A549 (cell line): ENCODE data around the gene CASP9. TPM values are rescaled to one million over a fixed set of nuclear protein-coding genes. Genes with fewer than 3 reads are reported as not detected.

Experiments used
- ATAC-seq, 2 experiments: fragments of 200-7000 bp in 1 of 2; fragments of >200 bp in 1 of 2; cut with Nextera tagmentation in 1 of 2; cut with Tn5 transposase in 1 of 2; 3 replicates each; pipeline versions ENCODE4 v1.8.0 to v1.9.1; 2018 to 2020; ENCODE audit warnings: mild to moderate bottlenecking in 1 of 2, moderate library complexity in 1 of 2
- CTCF ChIA-PET: fragments of 300-600 bp; sonication (Branson Sonifier 250); formaldehyde crosslinking; extraction: SDS; loops from one replicate; lab custom pipeline; 2021; ENCODE audit warnings: antibody characterized with exemption, inconsistent platforms; lab: Yijun Ruan, JAX
- POLR2A ChIA-PET: fragments of 350-600 bp; formaldehyde crosslinking; extraction: SDS; loops from one replicate; lab custom pipeline; 2021; ENCODE audit warnings: antibody characterized with exemption, inconsistent platforms; lab: Yijun Ruan, JAX
- DNase-seq, 2 experiments: peaks; one replicate each; pipeline versions ENCODE4 v3.0.0 to v3.0.0-alpha.2; 2011 to 2016; ENCODE audit warnings: low read depth in 1 of 2, low spot score in 1 of 2
- FAIRE-seq: peaks from 2 replicates; lab custom pipeline; 2011; peaks lifted over from hg19 to GRCh38; lab: Jason Lieb, UNC
- H3K27ac ChIP-seq, 2 experiments: fragments of >200 bp; sonication (Bioruptor Twin); formaldehyde crosslinking; 3 replicates each; pipeline ENCODE4 v1.5.1; 2016 to 2017
- H3K4me1 ChIP-seq: fragments of >200 bp; sonication (Bioruptor Twin); formaldehyde crosslinking; 3 replicates; pipeline ENCODE4 v1.6.1; 2016
- H3K4me2 ChIP-seq: fragments of >200 bp; sonication (Bioruptor Twin); formaldehyde crosslinking; 3 replicates; pipeline ENCODE4 v1.6.1; 2016
- H3K4me3 ChIP-seq: fragments of >200 bp; sonication (Bioruptor Twin); formaldehyde crosslinking; 3 replicates; pipeline ENCODE4 v1.5.1; 2016
- H3K9me3 ChIP-seq: fragments of >200 bp; sonication (Bioruptor Twin); formaldehyde crosslinking; 3 replicates; pipeline ENCODE4 v1.6.1; 2016
- ATOH8 ChIP-seq: fragments of 250-450 bp; sonication (Bioruptor Pico); IDR thresholded peaks from 2 replicates; pipeline ENCODE4 v1.5.0; 2020; ENCODE audit warnings: low read depth, mild to moderate bottlenecking, moderate library complexity
- BHLHE40 ChIP-seq: IDR thresholded peaks from 2 replicates; pipeline ENCODE4 v1.6.1; 2012; ENCODE audit warnings: low read depth, low read length, inconsistent platforms
- CBX8 ChIP-seq: fragments of 200-600 bp; sonication (generic); IDR thresholded peaks from 2 replicates; pipeline ENCODE4 v1.6.1; 2016
- CEBPB ChIP-seq, 2 experiments: fragments of >200 bp in 1 of 2; sonication (Bioruptor Twin) in 1 of 2; formaldehyde crosslinking in 1 of 2; IDR thresholded peaks; 2 replicates each; pipeline ENCODE4 v1.6.1; 2012 to 2016
- CHD4 ChIP-seq: fragments of 200-600 bp; sonication (generic); IDR thresholded peaks from 2 replicates; pipeline ENCODE4 v1.6.1; 2016; ENCODE audit warnings: antibody characterized with exemption, mild to moderate bottlenecking, borderline replicate concordance
- CTCF ChIP-seq: fragments of >200 bp; sonication (Bioruptor Twin); formaldehyde crosslinking; IDR thresholded peaks from 3 replicates; pipeline ENCODE4 v1.5.1; 2016
- E2F6 ChIP-seq: IDR thresholded peaks from 2 replicates; pipeline ENCODE4 v1.6.1; 2012; ENCODE audit warnings: low read depth, borderline replicate concordance
- EHMT2 ChIP-seq: fragments of 200-600 bp; sonication (generic); IDR thresholded peaks from 2 replicates; pipeline ENCODE4 v1.6.1; 2016; ENCODE audit warnings: antibody characterized with exemption, low read depth, mild to moderate bottlenecking, moderate library complexity
- ESRRA ChIP-seq: fragments of 150-350 bp; IDR thresholded peaks from 2 replicates; pipeline ENCODE4 v1.6.1; 2014; ENCODE audit warnings: mild to moderate bottlenecking, low read length, borderline replicate concordance
- FOSB ChIP-seq: fragments of 250-450 bp; sonication (Bioruptor Pico); IDR thresholded peaks from 2 replicates; pipeline ENCODE4 v1.5.0; 2020; ENCODE audit warnings: mild to moderate bottlenecking, moderate library complexity
- FOSL2 ChIP-seq, 2 experiments: fragments of 450-650 bp in 1 of 2; fragments of >200 bp in 1 of 2; sonication (Bioruptor Twin) in 1 of 2; formaldehyde crosslinking; IDR thresholded peaks; 2 replicates each; pipeline versions ENCODE4 v1.5.0 to v1.6.1; 2016 to 2020; ENCODE audit warnings: mild to moderate bottlenecking in 1 of 2, moderate library complexity in 1 of 2
- GATA3 ChIP-seq: IDR thresholded peaks from 2 replicates; pipeline ENCODE4 v1.6.1; 2012; ENCODE audit warnings: borderline replicate concordance
- HEYL ChIP-seq: fragments of 250-450 bp; sonication (Bioruptor Pico); IDR thresholded peaks from 2 replicates; pipeline ENCODE4 v1.8.0; 2021; ENCODE audit warnings: mild to moderate bottlenecking, moderate library complexity
- HOXB13 ChIP-seq: fragments of 250-450 bp; sonication (Bioruptor Pico); IDR thresholded peaks from 2 replicates; pipeline ENCODE4 v1.5.0; 2020; ENCODE audit warnings: low read depth, mild to moderate bottlenecking, moderate library complexity
- JUN ChIP-seq, 2 experiments: fragments of >200 bp; sonication (Bioruptor Twin); formaldehyde crosslinking; IDR thresholded peaks; 2 replicates in 1 of 2; 3 replicates in 1 of 2; pipeline ENCODE4 v1.6.1; 2016 to 2017
- JUNB ChIP-seq: fragments of >200 bp; sonication (Bioruptor Twin); formaldehyde crosslinking; IDR thresholded peaks from 2 replicates; pipeline ENCODE4 v1.6.1; 2016
- KDM5A ChIP-seq: fragments of 200-600 bp; sonication (generic); IDR thresholded peaks from 2 replicates; pipeline ENCODE4 v1.6.1; 2016; ENCODE audit warnings: antibody characterized with exemption, mild to moderate bottlenecking
- MAX ChIP-seq: IDR thresholded peaks from 2 replicates; pipeline ENCODE4 v1.6.1; 2012
- MAZ ChIP-seq: fragments of 150-350 bp; IDR thresholded peaks from 2 replicates; pipeline ENCODE4 v1.6.1; 2014; ENCODE audit warnings: antibody characterized with exemption, low read depth, low read length, borderline replicate concordance
- NFE2L2 ChIP-seq: fragments of 150-350 bp; conservative IDR thresholded peaks from 2 replicates; pipeline ENCODE4 v1.6.1; 2014; ENCODE audit warnings: low read length
- PHF8 ChIP-seq: fragments of 200-600 bp; sonication (generic); IDR thresholded peaks from 2 replicates; pipeline ENCODE4 v1.6.1; 2016; ENCODE audit warnings: low read depth, mild to moderate bottlenecking, antibody characterized with exemption, moderate library complexity, borderline replicate concordance
- POLR2A ChIP-seq: IDR thresholded peaks from 2 replicates; pipeline ENCODE4 v1.6.1; 2012; ENCODE audit warnings: mild to moderate bottlenecking, low read length
- POLR2AphosphoS2 ChIP-seq: conservative IDR thresholded peaks from 2 replicates; pipeline ENCODE4 v1.6.1; 2012; ENCODE audit warnings: low read length, improper control_type of control experiment, inconsistent platforms
- RAD21 ChIP-seq, 2 experiments: fragments of >200 bp in 1 of 2; sonication (Bioruptor Twin) in 1 of 2; formaldehyde crosslinking in 1 of 2; IDR thresholded peaks in 1 of 2; conservative IDR thresholded peaks in 1 of 2; 2 replicates in 1 of 2; 3 replicates in 1 of 2; pipeline ENCODE4 v1.6.1; 2012 to 2018; ENCODE audit warnings: inconsistent platforms in 1 of 2
- RFX5 ChIP-seq: fragments of 450-650 bp; IDR thresholded peaks from 2 replicates; pipeline ENCODE4 v1.7.1; 2014; ENCODE audit warnings: antibody characterized with exemption, mild to moderate bottlenecking, moderate library complexity
- SMC3 ChIP-seq: fragments of >200 bp; sonication (Bioruptor Twin); formaldehyde crosslinking; IDR thresholded peaks from 3 replicates; pipeline ENCODE4 v1.6.1; 2018; ENCODE audit warnings: inconsistent platforms
- TP53 ChIP-seq: fragments of 250-450 bp; sonication (Bioruptor Pico); IDR thresholded peaks from 2 replicates; pipeline ENCODE4 v1.5.0; 2021; ENCODE audit warnings: mild to moderate bottlenecking, moderate library complexity
- ZC3H11A ChIP-seq: fragments of 450-650 bp; IDR thresholded peaks from 2 replicates; pipeline ENCODE4 v1.6.1; 2014; ENCODE audit warnings: antibody characterized with exemption, mild to moderate bottlenecking
- ZFP36 ChIP-seq: fragments of 450-650 bp; IDR thresholded peaks from 2 replicates; pipeline ENCODE4 v1.6.1; 2014; ENCODE audit warnings: borderline replicate concordance; ENCODE audit not compliant: partially characterized antibody
- ZNF302 ChIP-seq: fragments of 250-450 bp; sonication (Bioruptor Pico); IDR thresholded peaks from 2 replicates; pipeline ENCODE4 v1.9.0; 2021; ENCODE audit warnings: inconsistent platforms, mild to moderate bottlenecking, moderate library complexity
- whole genome bisulfite sequencing: methylation state at CpG from one replicate; pipeline ENCODE4 v1.1.6; 2017; ENCODE audit errors: missing lambda C conversion rate; 5-methylcytosine and 5-hydroxymethylcytosine counted together
- polyA plus RNA-seq, 4 experiments: library from polyadenylated mRNA; depleted of rRNA in 3 of 4; stranded (reverse); fragments of >200 nt; fragmentation: RNase III in 1 of 4; extraction: RNeasy Plus Mini Kit Qiagen cat#74134 plus additional on column Dnase treatment in 1 of 4; gene quantifications; 2 replicates in 3 of 4; 3 replicates in 1 of 4; pipeline ENCODE4 v1.2.3, GENCODE V29; 2011 to 2017

CASP9 gene
- polyA plus RNA-seq, 2 of the 4 experiments (the other 2 are of a cell fraction), result 11.0 to 16.1 TPM

GRCh38 chr1:15504436-15504835 lies 19.6 kb downstream of the CASP9 start (continued):
- TF ChIP-seq RFX5 (no peak), CHD4 (no peak), MAX (no peak)

- DNase-seq (peak; percentile 60 to 74), ATAC-seq (peak; percentile 77 to 92; a peak in 5 of 6 replicates), FAIRE-seq (no peak)
- POLR2A ChIA-PET, result no interaction called here
- Histone ChIP-seq H3K4me1 (no peaks in the 10 kb centered on the region), H3K4me2 (no peak overlapping the region), H3K4me3 (no peak overlapping the region), H3K27ac (no peak overlapping the region), H3K9me3 (no peaks in the 10 kb centered on the region; the same call in 2 of the 3 replicates)
- WGBS, result 46% methylated on average over 17 of the region's 17 CpGs
- CTCF ChIA-PET, result interaction anchor here (0.7 to 1.6 kb wide), 7 partner anchors 11 to 350 kb away, joined by 3 to 8 read pairs (median 3); no protein-coding TSS in a partner anchor
- TF ChIP-seq CTCF (peak; percentile 71), EHMT2 (no peak), HOXB13 (CRISPR knock-in tag) (no peak), CEBPB (IDR thresholded peaks at IDR 0.05) (no peak), FOSB (no peak), MAZ (no peak), ESRRA (no peak), JUNB (no peak), RAD21 (conservative IDR thresholded peaks at IDR 0.05 in 1 of 2, IDR thresholded peaks at IDR 0.05 in 1 of 2) (peak; percentile 64 to 67), JUN (IDR thresholded peaks at IDR 0.05) (no peak), POLR2AphosphoS2 (no peak), SMC3 (peak; percentile 69), HEYL (CRISPR knock-in tag) (no peak), BHLHE40 (no peak)
Observed at GRCh38 chr1:15501208-15502032, 22.6 kb downstream of the CASP9 start.

DNA sequence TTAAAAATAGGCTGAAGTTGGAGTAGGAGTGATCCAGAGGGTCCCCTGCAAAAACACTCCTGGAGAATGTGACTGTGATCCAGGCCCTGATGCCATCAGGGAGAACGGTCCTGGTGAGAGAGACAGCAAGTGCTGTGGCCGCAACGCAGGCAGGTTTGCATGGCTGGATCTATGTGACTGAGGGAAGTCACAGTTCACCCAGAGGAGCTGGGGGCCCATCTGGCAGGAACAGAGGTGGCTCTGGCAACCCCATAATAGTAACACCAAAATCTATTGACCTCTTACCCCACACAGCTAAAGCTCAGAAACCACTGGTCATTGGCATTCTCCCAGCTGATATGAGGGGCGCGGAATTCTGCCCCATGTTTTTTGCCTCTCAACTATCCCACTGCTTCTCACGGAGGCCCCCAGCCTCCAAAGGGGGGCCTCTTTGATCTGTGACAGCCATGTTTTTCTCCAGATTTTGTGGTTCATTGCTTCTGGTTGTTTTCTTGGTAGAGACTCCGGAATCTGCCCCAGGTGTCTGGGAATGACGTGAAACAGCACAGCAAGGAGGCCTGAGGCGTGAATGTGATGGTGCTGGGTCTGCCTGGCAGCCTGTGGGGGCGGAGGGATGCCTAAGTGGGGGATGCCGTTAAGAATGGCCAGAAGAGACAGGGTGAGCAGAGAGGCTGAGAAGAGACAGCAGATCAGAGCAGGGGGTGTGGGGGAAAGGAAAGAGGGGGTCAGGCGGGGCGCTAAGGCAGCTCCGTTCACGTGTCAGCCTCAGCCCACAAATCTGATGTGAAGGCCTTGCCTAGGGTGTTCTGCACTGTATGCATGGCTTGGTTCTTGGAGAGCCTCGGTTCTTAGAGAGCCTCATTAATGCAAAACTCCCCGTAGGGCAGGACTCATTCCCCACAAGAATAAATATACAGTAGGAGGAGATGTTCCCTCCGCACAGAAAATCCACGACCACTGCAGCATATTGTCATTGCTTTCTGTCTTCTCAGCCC lies 23.5 kb downstream of the CASP9 start:
- TF ChIP-seq KDM5A (no peak), ZFP36 (no peak), POLR2A (no peak), ZNF302 (CRISPR knock-in tag) (no peak), BHLHE40 (no peak), ATOH8 (CRISPR knock-in tag) (no peak), CBX8 (no peak), RFX5 (no peak), MAZ (no peak), PHF8 (no peak), TP53 (CRISPR knock-in tag) (no peak), ZC3H11A (no peak), FOSL2 (IDR thresholded peaks at IDR 0.05) (no peak), FOSL2 (CRISPR knock-in tag; IDR thresholded peaks at IDR 0.05) (no peak), NFE2L2 (no peak), GATA3 (no peak), E2F6 (no peak)
- Histone ChIP-seq H3K9me3 (no peaks in the 10 kb centered on the region; the same call in 2 of the 3 replicates), H3K27ac (no peak overlapping the region), H3K4me3 (no peak overlapping the region), H3K4me1 (no peaks in the 10 kb centered on the region), H3K4me2 (no peak overlapping the region)
- ChIA-PET POLR2A (no interaction called here), CTCF (interaction anchor here (1.0 to 1.7 kb wide), 6 partner anchors 8 to 212 kb away, joined by 3 to 8 read pairs (median 3); no protein-coding TSS in a partner anchor)
- FAIRE-seq, result no peak
- 83% methylated on average over 18 of the region's 19 CpGs for WGBS
- ATAC-seq, result no peak
- no peak for DNase-seq
